Effector memory CD8-positive, alpha-beta T cell (primary cell): Measurements from ENCODE around the gene PRKCD.

Experiments used
- ATAC-seq: fragments of 150-1000 bp; cut with Tn5 transposase; replicated peaks from 2 replicates; pipeline ENCODE4 v1.10.0; 2021; ENCODE audit warnings: mild to moderate bottlenecking, moderate library complexity
- DNase-seq, 3 experiments: peaks; one replicate each; pipeline ENCODE4 v3.0.0; 2021
- H3K27ac Mint-ChIP-seq, 2 donors: one replicate each; pipeline ENCODE4 v1.8.0; 2022; ENCODE audit warnings: mild to moderate bottlenecking in 2 of 2, mixed read lengths in 2 of 2, moderate library complexity in 2 of 2
- H3K27me3 Mint-ChIP-seq, 2 donors: one replicate each; pipeline ENCODE4 v1.8.0; 2022; ENCODE audit warnings: mixed read lengths in 2 of 2
- H3K36me3 Mint-ChIP-seq: one replicate; pipeline ENCODE4 v1.8.0; 2022; ENCODE audit warnings: mild to moderate bottlenecking, moderate library complexity, mixed read lengths; ENCODE audit not compliant: insufficient read depth
- H3K4me1 Mint-ChIP-seq, 2 donors: one replicate each; pipeline ENCODE4 v1.8.0; 2022; ENCODE audit warnings: low read depth in 2 of 2, mixed read lengths in 2 of 2
- H3K4me3 Mint-ChIP-seq, 2 donors: one replicate each; pipeline ENCODE4 v1.8.0; 2022; ENCODE audit warnings: mild to moderate bottlenecking in 2 of 2, mixed read lengths in 2 of 2, moderate library complexity in 2 of 2
- H3K9me3 Mint-ChIP-seq, 2 donors: one replicate each; pipeline ENCODE4 v1.8.0; 2022; ENCODE audit warnings: mixed read lengths in 2 of 2

Gene PRKCD

GRCh38 chr3:53174346-53175250 is 13.6 kb downstream of the PRKCD start:
- H3K27ac Mint-ChIP-seq: no peak overlapping the region
- H3K9me3 Mint-ChIP-seq: no peaks in the 10 kb centered on the region
- H3K4me1 Mint-ChIP-seq: peaks cover 29 to 31% of the 10 kb centered on the region in 2 donors
- ATAC-seq: no peak
- no peak for DNase-seq
- H3K27me3 Mint-ChIP-seq: no peaks in the 10 kb centered on the region
- peaks cover 39% of the 10 kb centered on the region for H3K36me3 Mint-ChIP-seq
- H3K4me3 Mint-ChIP-seq: no peak overlapping the region

- H3K36me3 Mint-ChIP-seq: peaks cover 51% of the 10 kb centered on the region
- no peak overlapping the region for H3K27ac Mint-ChIP-seq
- H3K4me3 Mint-ChIP-seq: no peak overlapping the region
- H3K9me3 Mint-ChIP-seq: no peaks in the 10 kb centered on the region
- H3K4me1 Mint-ChIP-seq: peaks cover 17 to 21% of the 10 kb centered on the region in 2 donors
- no peaks in the 10 kb centered on the region for H3K27me3 Mint-ChIP-seq
- no peak for DNase-seq
- ATAC-seq: no peak
Observed at GRCh38 chr3:53175613-53176540, 14.9 kb downstream of the PRKCD start.

GRCh38 chr3:53178246-53178645 is 17.2 kb downstream of the PRKCD start:
- Mint-ChIP-seq H3K27ac (peak overlapping the region in 1 of 2 donors; percentile 88), H3K9me3 (no peaks in the 10 kb centered on the region), H3K36me3 (peaks cover 61% of the 10 kb centered on the region), H3K27me3 (no peaks in the 10 kb centered on the region), H3K4me3 (no peak overlapping the region), H3K4me1 (peaks cover 4 to 5% of the 10 kb centered on the region in 2 donors)
- ATAC-seq (no peak), DNase-seq (no peak)

GRCh38 chr3:53179580-53179979 is 18.6 kb downstream of the PRKCD start:
- ATAC-seq: no peak
- Mint-ChIP-seq H3K4me3 (no peak overlapping the region), H3K27ac (peak overlapping the region in 1 of 2 donors; percentile 88), H3K4me1 (peaks cover 0 to 5% of the 10 kb centered on the region in 2 donors), H3K27me3 (no peaks in the 10 kb centered on the region), H3K9me3 (no peaks in the 10 kb centered on the region), H3K36me3 (peaks cover 67% of the 10 kb centered on the region)
- DNase-seq: no peak

- H3K4me1 Mint-ChIP-seq: peaks cover 0 to 3% of the 10 kb centered on the region in 2 donors
- peak; percentile 59 for ATAC-seq
Observed at GRCh38 chr3:53180305-53181023, 19.5 kb downstream of the PRKCD start.

GRCh38 chr3:53181024-53181371 is 20.0 kb downstream of the PRKCD start:
- ATAC-seq: no peak
- Mint-ChIP-seq H3K4me1 (peaks cover 0 to under 1% of the 10 kb centered on the region in 2 donors), H3K36me3 (peaks cover 71% of the 10 kb centered on the region), H3K9me3 (no peaks in the 10 kb centered on the region), H3K27ac (peak overlapping the region in 1 of 2 donors; percentile 20), H3K4me3 (no peak overlapping the region), H3K27me3 (no peaks in the 10 kb centered on the region)
- DNase-seq: no peak

More at GRCh38 chr3:53180305-53181023, 19.5 kb downstream of the PRKCD start:
- Mint-ChIP-seq H3K4me3 (no peak overlapping the region), H3K27ac (peak overlapping the region in 1 of 2 donors; percentile 20), H3K9me3 (no peaks in the 10 kb centered on the region), H3K36me3 (peaks cover 70% of the 10 kb centered on the region), H3K27me3 (no peaks in the 10 kb centered on the region)
- no peak for DNase-seq

GRCh38 chr3:53181528-53181927 is 20.5 kb downstream of the PRKCD start:
- Mint-ChIP-seq H3K27me3 (no peaks in the 10 kb centered on the region), H3K9me3 (no peaks in the 10 kb centered on the region), H3K27ac (no peak overlapping the region), H3K4me1 (no peaks in the 10 kb centered on the region), H3K4me3 (no peak overlapping the region), H3K36me3 (peaks cover 77% of the 10 kb centered on the region)
- no peak for ATAC-seq
- DNase-seq: no peak

- Mint-ChIP-seq H3K4me3 (no peak overlapping the region), H3K36me3 (peaks cover 84% of the 10 kb centered on the region), H3K4me1 (no peaks in the 10 kb centered on the region), H3K27ac (peak overlapping the region in 1 of 2 donors; percentile 51), H3K27me3 (no peaks in the 10 kb centered on the region), H3K9me3 (no peaks in the 10 kb centered on the region)
- no peak for DNase-seq
- ATAC-seq: no peak
Observed at GRCh38 chr3:53182764-53183355, 21.9 kb downstream of the PRKCD start.

- ATAC-seq: no peak
- Mint-ChIP-seq H3K9me3 (no peaks in the 10 kb centered on the region), H3K4me1 (no peaks in the 10 kb centered on the region), H3K27ac (peak overlapping the region in 1 of 2 donors; percentile 51), H3K27me3 (no peaks in the 10 kb centered on the region), H3K36me3 (peaks cover 89% of the 10 kb centered on the region), H3K4me3 (no peak overlapping the region)
- DNase-seq: no peak
Observed at GRCh38 chr3:53183514-53183913, 22.5 kb downstream of the PRKCD start.

GRCh38 chr3:53184701-53185100 is 23.7 kb downstream of the PRKCD start:
- H3K27ac Mint-ChIP-seq: peak overlapping the region in 1 of 2 donors; percentile 75
- peaks cover 89% of the 10 kb centered on the region for H3K36me3 Mint-ChIP-seq
- H3K27me3 Mint-ChIP-seq: no peaks in the 10 kb centered on the region
- no peak for DNase-seq
- no peaks in the 10 kb centered on the region for H3K4me1 Mint-ChIP-seq
- H3K4me3 Mint-ChIP-seq: no peak overlapping the region
- ATAC-seq: no peak
- H3K9me3 Mint-ChIP-seq: no peaks in the 10 kb centered on the region

GRCh38 chr3:53185761-53186465 is 24.9 kb downstream of the PRKCD start:
- peak overlapping the region; percentile 4 to 77 for H3K27ac Mint-ChIP-seq
- peaks cover 89% of the 10 kb centered on the region for H3K36me3 Mint-ChIP-seq
- no peak for ATAC-seq

GRCh38 chr3:53186726-53187125 is 25.7 kb downstream of the PRKCD start:
- peak overlapping the region in 1 of 2 donors; percentile 77 for H3K27ac Mint-ChIP-seq
- H3K36me3 Mint-ChIP-seq: peaks cover 86% of the 10 kb centered on the region
- H3K27me3 Mint-ChIP-seq: no peaks in the 10 kb centered on the region
- peaks cover 0 to 1% of the 10 kb centered on the region in 2 donors for H3K4me1 Mint-ChIP-seq
- H3K4me3 Mint-ChIP-seq: no peak overlapping the region
- ATAC-seq: no peak
- no peak for DNase-seq
- H3K9me3 Mint-ChIP-seq: no peaks in the 10 kb centered on the region

More at GRCh38 chr3:53185761-53186465, 24.9 kb downstream of the PRKCD start:
- DNase-seq: no peak
- Mint-ChIP-seq H3K27me3 (no peaks in the 10 kb centered on the region), H3K4me1 (peaks cover 0 to 1% of the 10 kb centered on the region in 2 donors), H3K9me3 (no peaks in the 10 kb centered on the region), H3K4me3 (no peak overlapping the region)
